Measurements from ENCODE around the gene CYLD. TPM values are rescaled to one million over a fixed set of nuclear protein-coding genes. Genes with fewer than 3 reads are reported as not detected.

Gene CYLD
- total RNA-seq, 1 donor = 61.9 TPM

GRCh38 chr16:50802961-50803360 lies 61.1 kb downstream of the CYLD start:
- Histone ChIP-seq H3K27me3 (ENCODE audit: insufficient read depth, low read length) (no peaks in the 10 kb centered on the region), H3K27ac (ENCODE audit: low read depth, low read length) (no peak overlapping the region), H4K20me1 (ENCODE audit: insufficient read depth, low read length) (no peaks in the 10 kb centered on the region), H2AFZ (ENCODE audit: low read length) (no peak overlapping the region), H3K9me3 (ENCODE audit: low read depth, low read length) (no peaks in the 10 kb centered on the region), H3K4me3 (ENCODE audit: insufficient read depth, low read length) (no peak overlapping the region), H3K36me3 (ENCODE audit: insufficient read depth, low read length) (no peaks in the 10 kb centered on the region), H3K4me1 (ENCODE audit: insufficient read depth, low read length) (no peaks in the 10 kb centered on the region), H3K4me2 (ENCODE audit: insufficient read depth, low read length) (no peak overlapping the region), H3K79me2 (ENCODE audit: insufficient read depth, low read length) (no peaks in the 10 kb centered on the region)
- TF ChIP-seq CTCF (IDR thresholded peaks at IDR 0.05; ENCODE audit: extremely low read depth, low read depth, low read length) = no peak
- DNase-seq (ENCODE audit: insufficient read length, low spot score, missing footprints) = no peak

- Histone ChIP-seq H3K4me2 (ENCODE audit: insufficient read depth, low read length) (no peak overlapping the region), H3K27me3 (ENCODE audit: insufficient read depth, low read length) (no peaks in the 10 kb centered on the region), H2AFZ (ENCODE audit: low read length) (no peak overlapping the region), H3K79me2 (ENCODE audit: insufficient read depth, low read length) (no peaks in the 10 kb centered on the region), H3K27ac (ENCODE audit: low read depth, low read length) (no peak overlapping the region), H3K36me3 (ENCODE audit: insufficient read depth, low read length) (no peaks in the 10 kb centered on the region), H3K4me3 (ENCODE audit: insufficient read depth, low read length) (no peak overlapping the region), H3K9me3 (ENCODE audit: low read depth, low read length) (no peaks in the 10 kb centered on the region), H4K20me1 (ENCODE audit: insufficient read depth, low read length) (no peaks in the 10 kb centered on the region), H3K4me1 (ENCODE audit: insufficient read depth, low read length) (no peaks in the 10 kb centered on the region)
- no peak for DNase-seq (ENCODE audit: insufficient read length, low spot score, missing footprints)
- no peak for TF ChIP-seq CTCF (IDR thresholded peaks at IDR 0.05; ENCODE audit: extremely low read depth, low read depth, low read length)
Measured at GRCh38 chr16:50804290-50804907, 62.5 kb downstream of the CYLD start.

GRCh38 chr16:50806099-50807062 lies 64.5 kb downstream of the CYLD start:
- peak; percentile 91 for DNase-seq (ENCODE audit: insufficient read length, low spot score, missing footprints)
- Histone ChIP-seq H4K20me1 (ENCODE audit: insufficient read depth, low read length) (no peaks in the 10 kb centered on the region), H3K4me3 (ENCODE audit: insufficient read depth, low read length) (peak overlapping the region; percentile 70), H3K27me3 (ENCODE audit: insufficient read depth, low read length) (no peaks in the 10 kb centered on the region), H3K4me2 (ENCODE audit: insufficient read depth, low read length) (peak overlapping the region; percentile 97), H3K79me2 (ENCODE audit: insufficient read depth, low read length) (no peaks in the 10 kb centered on the region), H2AFZ (ENCODE audit: low read length) (peak overlapping the region; percentile 93), H3K36me3 (ENCODE audit: insufficient read depth, low read length) (no peaks in the 10 kb centered on the region), H3K4me1 (ENCODE audit: insufficient read depth, low read length) (no peaks in the 10 kb centered on the region), H3K9me3 (ENCODE audit: low read depth, low read length) (no peaks in the 10 kb centered on the region), H3K27ac (ENCODE audit: low read depth, low read length) (no peak overlapping the region)
- TF ChIP-seq CTCF (IDR thresholded peaks at IDR 0.05; ENCODE audit: extremely low read depth, low read depth, low read length) = peak; percentile 98

GRCh38 chr16:50808929-50809538 lies 67.1 kb downstream of the CYLD start:
- Histone ChIP-seq H3K4me3 (ENCODE audit: insufficient read depth, low read length) (no peak overlapping the region), H2AFZ (ENCODE audit: low read length) (no peak overlapping the region), H3K79me2 (ENCODE audit: insufficient read depth, low read length) (no peaks in the 10 kb centered on the region), H3K36me3 (ENCODE audit: insufficient read depth, low read length) (no peaks in the 10 kb centered on the region), H3K4me2 (ENCODE audit: insufficient read depth, low read length) (no peak overlapping the region), H3K9me3 (ENCODE audit: low read depth, low read length) (no peaks in the 10 kb centered on the region), H4K20me1 (ENCODE audit: insufficient read depth, low read length) (no peaks in the 10 kb centered on the region), H3K27me3 (ENCODE audit: insufficient read depth, low read length) (no peaks in the 10 kb centered on the region), H3K4me1 (ENCODE audit: insufficient read depth, low read length) (no peaks in the 10 kb centered on the region), H3K27ac (ENCODE audit: low read depth, low read length) (no peak overlapping the region)
- no peak for DNase-seq (ENCODE audit: insufficient read length, low spot score, missing footprints)
- no peak for TF ChIP-seq CTCF (IDR thresholded peaks at IDR 0.05; ENCODE audit: extremely low read depth, low read depth, low read length)

Measured in osteoblast (primary cell).